Neural cell (in vitro differentiated cells): ENCODE results near the gene SLC6A17. TPM values are rescaled to one million over a fixed set of nuclear protein-coding genes. Genes with fewer than 3 reads are reported as not detected.

Source experiments
- H2AFZ ChIP-seq: fragments of 200-600, 300-800 bp; sonication (generic), shearing (Covaris generic); 2 replicates; pipeline ENCODE4 v1.6.0; 2014; ENCODE audit warnings: low read depth, mild to moderate bottlenecking, antibody characterized with exemption, low read length, moderate library complexity
- H3F3A ChIP-seq: fragments of 200-600 bp; shearing (Covaris generic); 2 replicates; pipeline ENCODE4 v1.6.1; 2016; ENCODE audit warnings: mild to moderate bottlenecking, moderate library complexity, mixed read lengths, antibody characterized with exemption, low read length; ENCODE audit not compliant: insufficient read depth, poor library complexity, severe bottlenecking
- H3K27ac ChIP-seq: fragments of 200-600, 300-800 bp; sonication (generic), shearing (Covaris generic); 2 replicates; pipeline ENCODE4 v1.5.1; 2014; ENCODE audit warnings: mild to moderate bottlenecking, low read length, moderate library complexity
- H3K27me3 ChIP-seq: fragments of 300-800, 200-600 bp; sonication (generic), shearing (Covaris generic); 2 replicates; pipeline ENCODE4 v1.6.0; 2014; ENCODE audit warnings: mild to moderate bottlenecking, low read depth, low read length, moderate library complexity; ENCODE audit not compliant: insufficient read depth
- H3K36me3 ChIP-seq: fragments of 300-800, 200-600 bp; sonication (generic), shearing (Covaris generic); 2 replicates; pipeline ENCODE4 v1.5.1; 2014; ENCODE audit warnings: mild to moderate bottlenecking, antibody characterized with exemption, low read length, moderate library complexity; ENCODE audit not compliant: insufficient read depth
- H3K4me2 ChIP-seq: fragments of 300-800, 200-600 bp; sonication (generic), shearing (Covaris generic); 2 replicates; pipeline ENCODE4 v1.6.0; 2014; ENCODE audit warnings: mild to moderate bottlenecking, low read length
- H3K4me3 ChIP-seq: fragments of 300-800, 200-600 bp; sonication (generic), shearing (Covaris generic); 2 replicates; pipeline ENCODE4 v1.5.1; 2014; ENCODE audit warnings: mild to moderate bottlenecking, low read length, moderate library complexity
- H3K79me2 ChIP-seq: fragments of 200-600 bp; shearing (Covaris generic); replicated peaks from 2 replicates; pipeline ENCODE4 v1.6.0; 2014; ENCODE audit warnings: mild to moderate bottlenecking, low read length, moderate library complexity; ENCODE audit not compliant: insufficient read depth
- H3K9ac ChIP-seq: fragments of 300-800, 200-600 bp; sonication (generic), shearing (Covaris generic); 2 replicates; pipeline ENCODE4 v1.6.1; 2016; ENCODE audit warnings: mild to moderate bottlenecking, low read length, mixed read lengths
- H3K9me2 ChIP-seq: fragments of 200-600 bp; shearing (Covaris generic); 2 replicates; pipeline ENCODE4 v1.6.1; 2016; ENCODE audit warnings: mild to moderate bottlenecking, low read length, mixed read lengths; ENCODE audit not compliant: insufficient read depth
- H3K9me3 ChIP-seq: fragments of 200-600, 300-800 bp; sonication (generic), shearing (Covaris generic); 2 replicates; pipeline ENCODE4 v1.6.1; 2016; ENCODE audit warnings: mild to moderate bottlenecking, mixed run types, low read length, moderate library complexity, mixed read lengths
- H4K20me1 ChIP-seq: fragments of 200-600 bp; shearing (Covaris generic); 2 replicates; pipeline ENCODE4 v1.6.1; 2016; ENCODE audit warnings: mild to moderate bottlenecking, mixed run types; ENCODE audit not compliant: insufficient read depth
- CTCF ChIP-seq: fragments of 450-650 bp; IDR thresholded peaks from 2 replicates; pipeline ENCODE4 v1.5.1; 2014; ENCODE audit warnings: antibody characterized with exemption, mild to moderate bottlenecking, moderate library complexity; ENCODE audit not compliant: poor library complexity, severe bottlenecking
- EP300 ChIP-seq: fragments of 450-650 bp; conservative IDR thresholded peaks from 2 replicates; pipeline ENCODE4 v1.6.1; 2014; ENCODE audit warnings: antibody characterized with exemption, mild to moderate bottlenecking, moderate library complexity; ENCODE audit not compliant: poor library complexity, severe bottlenecking
- EZH2 ChIP-seq: fragments of 200-600, 300-800 bp; shearing (Covaris generic), sonication (generic); IDR thresholded peaks from 2 replicates; pipeline ENCODE4 v1.6.1; 2014; ENCODE audit warnings: antibody characterized with exemption, low read length, borderline replicate concordance, mild to moderate bottlenecking; ENCODE audit not compliant: insufficient read depth, poor library complexity, severe bottlenecking
- MXI1 ChIP-seq: fragments of 450-650 bp; conservative IDR thresholded peaks from 2 replicates; pipeline ENCODE4 v1.6.1; 2014; ENCODE audit warnings: antibody characterized with exemption, mild to moderate bottlenecking; ENCODE audit not compliant: poor library complexity, severe bottlenecking
- POLR2AphosphoS5 ChIP-seq: IDR thresholded peaks from 2 replicates; pipeline ENCODE4 v1.6.1; 2012
- RAD21 ChIP-seq: fragments of 450-650 bp; conservative IDR thresholded peaks from 2 replicates; pipeline ENCODE4 v1.6.1; 2014; ENCODE audit warnings: antibody characterized with exemption, mild to moderate bottlenecking, moderate library complexity
- REST ChIP-seq: IDR thresholded peaks from 2 replicates; pipeline ENCODE4 v1.6.1; 2012; ENCODE audit warnings: borderline replicate concordance
- SMC3 ChIP-seq: fragments of 450-650 bp; conservative IDR thresholded peaks from 2 replicates; pipeline ENCODE4 v1.6.1; 2014; ENCODE audit warnings: antibody characterized with exemption, mild to moderate bottlenecking, moderate library complexity; ENCODE audit not compliant: poor library complexity
- TAF1 ChIP-seq: IDR thresholded peaks from 2 replicates; pipeline ENCODE4 v1.6.1; 2012; ENCODE audit warnings: low read depth
- polyA plus RNA-seq: library from polyadenylated mRNA; depleted of rRNA; stranded (reverse); fragments of >200 nt; gene quantifications from 2 replicates; pipeline ENCODE4 v1.2.3, GENCODE V29; 2014

The SLC6A17 gene
- polyA plus RNA-seq, 1 donor from 2014 or later: 3.5 TPM

DNA sequence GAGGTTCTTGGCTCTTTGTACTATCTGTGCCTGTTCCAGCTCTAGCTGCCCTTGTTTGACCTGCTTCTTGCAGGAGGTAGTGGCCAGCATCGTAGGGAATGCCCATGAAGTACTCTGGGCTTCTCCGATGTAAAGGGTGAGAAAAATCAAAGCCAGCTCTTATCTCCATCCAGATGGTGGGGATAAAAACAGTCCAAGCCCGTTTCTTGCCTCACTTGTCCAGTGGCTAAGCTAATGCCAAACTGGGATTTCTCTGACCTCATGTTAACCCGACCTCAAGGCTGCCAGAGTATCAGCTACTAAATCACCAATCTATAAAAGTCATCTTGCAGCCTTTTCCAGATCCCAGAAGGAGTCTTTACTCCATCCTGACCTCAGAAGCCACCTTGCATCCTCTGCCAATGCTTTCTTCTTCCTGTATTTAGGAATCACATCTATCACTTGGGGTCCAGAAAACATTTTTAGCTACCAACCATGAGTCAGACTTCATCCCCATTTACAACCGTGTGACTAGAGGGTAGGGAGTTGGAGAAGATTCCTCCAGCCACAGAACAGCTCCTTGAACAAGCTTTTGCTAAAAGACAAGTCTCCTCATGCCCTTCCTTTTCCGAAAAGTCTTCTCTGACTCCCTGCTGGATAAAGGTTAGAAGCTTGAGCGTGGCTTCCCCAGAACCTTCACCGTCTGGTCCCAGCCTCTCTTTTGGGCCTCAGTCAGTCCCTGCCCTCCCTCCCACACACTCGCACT, 95.8 kb downstream of the SLC6A17 start:
- H3K27me3 ChIP-seq: no peaks in the 10 kb centered on the region
- H3K36me3 ChIP-seq: no peaks in the 10 kb centered on the region
- H3K4me3 ChIP-seq: no peak overlapping the region
- H3K27ac ChIP-seq: no peak overlapping the region
- H3K9me2 ChIP-seq: no peaks in the 10 kb centered on the region
- H2AFZ ChIP-seq: no peak overlapping the region
- TF ChIP-seq REST (no peak), POLR2AphosphoS5 (no peak), RAD21 (no peak), SMC3 (no peak), EZH2 (no peak)
- H3K79me2 ChIP-seq: no peaks in the 10 kb centered on the region
- H4K20me1 ChIP-seq: no peaks in the 10 kb centered on the region
- no peak overlapping the region for H3K9ac ChIP-seq
- H3K9me3 ChIP-seq: no peaks in the 10 kb centered on the region
- no peak overlapping the region for H3K4me2 ChIP-seq
- no peaks in the 10 kb centered on the region for H3F3A ChIP-seq

DNA sequence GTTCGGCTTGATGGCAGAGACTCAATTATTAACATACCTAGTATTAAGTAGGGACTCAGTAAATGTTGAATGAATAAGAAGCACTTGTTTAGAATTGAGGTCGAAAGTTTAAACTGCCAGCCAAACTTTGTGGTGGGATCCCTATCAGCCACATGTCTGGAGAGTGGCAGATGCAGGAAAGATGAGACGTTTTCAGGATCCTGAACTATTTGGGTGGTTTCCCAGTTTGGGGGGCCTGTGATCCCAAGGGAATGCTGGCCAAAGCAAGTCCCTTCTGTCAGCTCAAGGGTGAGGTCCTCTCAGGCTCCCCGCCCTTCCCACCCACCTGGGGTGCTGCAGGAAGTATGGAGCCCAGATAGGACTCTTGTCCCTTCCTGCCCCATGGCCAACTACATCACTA, 98.5 kb downstream of the SLC6A17 start:
- H3F3A ChIP-seq: no peaks in the 10 kb centered on the region
- H3K4me3 ChIP-seq: no peak overlapping the region
- H2AFZ ChIP-seq: no peak overlapping the region
- no peaks in the 10 kb centered on the region for H3K9me3 ChIP-seq
- H3K79me2 ChIP-seq: no peaks in the 10 kb centered on the region
- no peaks in the 10 kb centered on the region for H4K20me1 ChIP-seq
- no peaks in the 10 kb centered on the region for H3K9me2 ChIP-seq
- no peaks in the 10 kb centered on the region for H3K36me3 ChIP-seq
- no peak overlapping the region for H3K9ac ChIP-seq
- no peak overlapping the region for H3K4me2 ChIP-seq
- no peak for TF ChIP-seq MXI1
- TF ChIP-seq EZH2: no peak
- no peak for TF ChIP-seq SMC3
- TF ChIP-seq RAD21: no peak
- no peak for TF ChIP-seq REST
- no peak for TF ChIP-seq TAF1
- TF ChIP-seq CTCF: no peak
- no peak for TF ChIP-seq EP300
- TF ChIP-seq POLR2AphosphoS5: no peak
- H3K27ac ChIP-seq: no peak overlapping the region
- H3K27me3 ChIP-seq: no peaks in the 10 kb centered on the region
